IMR-90 (cell line): ENCODE results near the gene FGD5. TPM values are rescaled to one million over a fixed set of nuclear protein-coding genes. Genes with fewer than 3 reads are reported as not detected.

Experiments used
- ATAC-seq: fragments of 200-7000 bp; cut with Tn5 transposase; 2 replicates; pipeline ENCODE4 v1.9.1; 2020; ENCODE audit warnings: low read depth, mild to moderate bottlenecking, moderate library complexity
- BruUV-seq: library from RNA; stranded (reverse); fragments of 400-500 nt; replicated peaks from 2 replicates; lab custom pipeline; 2021; lab: Mats Ljungman, UMichigan
- CTCF ChIA-PET: fragments of 300-600 bp; formaldehyde crosslinking; extraction: SDS; loops from one replicate; lab custom pipeline; 2021; ENCODE audit warnings: antibody characterized with exemption; lab: Yijun Ruan, JAX
- POLR2A ChIA-PET: fragments of 300-600 bp; sonication (Branson Sonifier 250); formaldehyde crosslinking; loops from one replicate; lab custom pipeline; 2022; ENCODE audit warnings: antibody characterized with exemption; ENCODE audit not compliant: unreplicated experiment; lab: Charles Lee
- DNase-seq: peaks from one replicate; pipeline ENCODE4 v3.0.0; 2013
- H2AFZ ChIP-seq: replicated peaks from 2 replicates; pipeline ENCODE3; 2013; ENCODE audit warnings: low read length, mild to moderate bottlenecking; ENCODE audit not compliant: poor library complexity
- H2AK5ac ChIP-seq: 2 replicates; pipeline ENCODE4 v1.6.1; 2013; ENCODE audit warnings: low read depth, low read length, inconsistent platforms
- H2AK9ac ChIP-seq: replicated peaks from 2 replicates; pipeline ENCODE3; 2013; ENCODE audit warnings: mild to moderate bottlenecking, low read depth, low read length, moderate library complexity; ENCODE audit not compliant: poor library complexity
- H2BK120ac ChIP-seq: 2 replicates; pipeline ENCODE4 v1.6.1; 2013; ENCODE audit warnings: low read depth, low read length, inconsistent platforms
- H2BK15ac ChIP-seq: 3 replicates; pipeline ENCODE4 v1.6.1; 2013; ENCODE audit warnings: low read depth, low read length, inconsistent platforms
- H2BK20ac ChIP-seq: 2 replicates; pipeline ENCODE4 v1.6.1; 2013; ENCODE audit warnings: low read depth, mild to moderate bottlenecking, inconsistent platforms, low read length, moderate library complexity
- H2BK5ac ChIP-seq: 2 replicates; pipeline ENCODE4 v1.6.1; 2013; ENCODE audit warnings: mild to moderate bottlenecking, low read depth, low read length, inconsistent platforms; ENCODE audit not compliant: poor library complexity, severe bottlenecking
- H3K14ac ChIP-seq: replicated peaks from 2 replicates; pipeline ENCODE4 v1.6.1; 2013; ENCODE audit warnings: low read depth, low read length, inconsistent platforms
- H3K18ac ChIP-seq: 2 replicates; pipeline ENCODE4 v1.6.1; 2013; ENCODE audit warnings: low read depth, low read length, control low read depth
- H3K23ac ChIP-seq: 2 replicates; pipeline ENCODE4 v1.6.1; 2013; ENCODE audit warnings: low read depth, low read length, inconsistent platforms
- H3K27ac ChIP-seq: 2 replicates; pipeline ENCODE4 v1.5.1; 2013; ENCODE audit warnings: mild to moderate bottlenecking, control low read depth, low read length; ENCODE audit not compliant: insufficient read depth
- H3K27me3 ChIP-seq: 2 replicates; pipeline ENCODE4 v1.6.1; 2013; ENCODE audit warnings: low read length; ENCODE audit not compliant: control insufficient read depth, insufficient read depth
- H3K36me3 ChIP-seq: 2 replicates; pipeline ENCODE4 v1.6.1; 2013; ENCODE audit warnings: low read length, mixed read lengths; ENCODE audit not compliant: control insufficient read depth, insufficient read depth
- H3K4ac ChIP-seq: 2 replicates; pipeline ENCODE4 v1.6.1; 2013; ENCODE audit warnings: low read depth, low read length, inconsistent platforms
- H3K4me1 ChIP-seq: 2 replicates; pipeline ENCODE4 v1.6.1; 2013; ENCODE audit warnings: low read length, mixed read lengths; ENCODE audit not compliant: control insufficient read depth, insufficient read depth
- H3K4me2 ChIP-seq: 2 replicates; pipeline ENCODE4 v1.6.1; 2013; ENCODE audit warnings: low read depth, mild to moderate bottlenecking, control low read depth, low read length, moderate library complexity
- H3K4me3 ChIP-seq: 2 replicates; pipeline ENCODE4 v1.5.1; 2013; ENCODE audit warnings: low read depth, mild to moderate bottlenecking, control low read depth, low read length, moderate library complexity; ENCODE audit not compliant: insufficient read depth
- H3K56ac ChIP-seq: 2 replicates; pipeline ENCODE4 v1.6.1; 2013; ENCODE audit warnings: low read length, inconsistent platforms; ENCODE audit not compliant: insufficient read depth; ENCODE audit errors: extremely low read depth
- H3K79me1 ChIP-seq, 2 experiments: 2 replicates each; pipeline ENCODE4 v1.6.1; 2013; ENCODE audit warnings: low read length in 2 of 2, inconsistent platforms in 1 of 2, low read depth in 1 of 2
- H3K9ac ChIP-seq: 2 replicates; pipeline ENCODE4 v1.6.1; 2013; ENCODE audit warnings: low read depth, low read length, control low read depth
- H3K9me1 ChIP-seq: 2 replicates; pipeline ENCODE4 v1.6.1; 2013; ENCODE audit warnings: low read length, inconsistent platforms; ENCODE audit not compliant: insufficient read depth
- H3K9me3 ChIP-seq: 2 replicates; pipeline ENCODE4 v1.6.1; 2013; ENCODE audit warnings: low read length; ENCODE audit not compliant: control insufficient read depth, insufficient read depth
- H4K20me1 ChIP-seq: 2 replicates; pipeline ENCODE4 v1.6.1; 2013; ENCODE audit warnings: low read length, inconsistent platforms; ENCODE audit not compliant: insufficient read depth
- H4K5ac ChIP-seq: 2 replicates; pipeline ENCODE4 v1.6.1; 2013; ENCODE audit warnings: mild to moderate bottlenecking, low read depth, low read length, control low read depth
- H4K8ac ChIP-seq, 2 experiments: 2 replicates each; pipeline ENCODE4 v1.6.1; 2013; ENCODE audit warnings: low read depth in 2 of 2, low read length in 2 of 2, control low read depth in 1 of 2, inconsistent platforms in 1 of 2
- H4K91ac ChIP-seq: 2 replicates; pipeline ENCODE4 v1.6.1; 2013; ENCODE audit warnings: low read depth, low read length, inconsistent platforms; ENCODE audit not compliant: insufficient read depth
- BHLHE40 ChIP-seq: fragments of 150-350 bp; IDR thresholded peaks from 2 replicates; pipeline ENCODE4 v1.6.1; 2016; ENCODE audit warnings: mild to moderate bottlenecking, low read depth, low read length
- CEBPB ChIP-seq: IDR thresholded peaks from 2 replicates; pipeline ENCODE4 v1.6.1; 2012; ENCODE audit warnings: low read depth, low read length, improper control_type of control experiment
- CHD1 ChIP-seq: IDR thresholded peaks from 2 replicates; pipeline ENCODE4 v1.6.1; 2012; ENCODE audit warnings: low read depth, low read length, improper control_type of control experiment
- CTCF ChIP-seq: conservative IDR thresholded peaks from 2 replicates; pipeline ENCODE4 v1.5.1; 2012; ENCODE audit warnings: mild to moderate bottlenecking, low read depth, low read length, improper control_type of control experiment
- ELK1 ChIP-seq: fragments of 150-350 bp; IDR thresholded peaks from 2 replicates; pipeline ENCODE4 v1.6.1; 2016; ENCODE audit warnings: low read depth, mild to moderate bottlenecking, low read length, moderate library complexity, borderline replicate concordance
- FOS ChIP-seq: fragments of 150-350 bp; IDR thresholded peaks from 2 replicates; pipeline ENCODE4 v1.6.1; 2016; ENCODE audit warnings: low read depth, low read length
- MAFK ChIP-seq: IDR thresholded peaks from 2 replicates; pipeline ENCODE4 v1.6.1; 2012; ENCODE audit warnings: low read depth, low read length, improper control_type of control experiment
- MAZ ChIP-seq: IDR thresholded peaks from 2 replicates; pipeline ENCODE4 v1.6.1; 2012; ENCODE audit warnings: low read depth, mild to moderate bottlenecking, low read length, improper control_type of control experiment, moderate library complexity, borderline replicate concordance
- MXI1 ChIP-seq: IDR thresholded peaks from 2 replicates; pipeline ENCODE4 v1.6.1; 2012; ENCODE audit warnings: low read depth, mild to moderate bottlenecking, low read length, moderate library complexity, borderline replicate concordance
- NFE2L2 ChIP-seq: fragments of 150-350 bp; IDR thresholded peaks from 2 replicates; pipeline ENCODE4 v1.6.1; 2016; ENCODE audit warnings: low read depth, mild to moderate bottlenecking, low read length
- POLR2A ChIP-seq: IDR thresholded peaks from 2 replicates; pipeline ENCODE4 v1.6.1; 2012; ENCODE audit warnings: mild to moderate bottlenecking, low read depth, low read length
- RAD21 ChIP-seq: IDR thresholded peaks from 2 replicates; pipeline ENCODE4 v1.6.1; 2012; ENCODE audit warnings: low read length, improper control_type of control experiment
- RCOR1 ChIP-seq: IDR thresholded peaks from 2 replicates; pipeline ENCODE4 v1.6.1; 2012; ENCODE audit warnings: mild to moderate bottlenecking, low read length, improper control_type of control experiment; ENCODE audit not compliant: insufficient replicate concordance
- RFX5 ChIP-seq: IDR thresholded peaks from 2 replicates; pipeline ENCODE4 v1.8.0; 2012; ENCODE audit warnings: low read depth, mild to moderate bottlenecking, low read length, moderate library complexity
- SMC3 ChIP-seq: fragments of 150-350 bp; IDR thresholded peaks from 2 replicates; pipeline ENCODE4 v1.6.1; 2016; ENCODE audit warnings: low read depth, mild to moderate bottlenecking, antibody characterized with exemption, low read length, moderate library complexity
- USF2 ChIP-seq: fragments of 150-350 bp; IDR thresholded peaks from 2 replicates; pipeline ENCODE4 v1.6.1; 2017; ENCODE audit warnings: mild to moderate bottlenecking, antibody characterized with exemption, low read length, low read depth
- WGBS, 2 experiments: methylation state at CpG; one replicate each; pipeline versions ENCODE4 v1.1.5 to v1.1.7; 2013; ENCODE audit warnings: missing lambda C conversion rate in 2 of 2; ENCODE audit not compliant: insufficient read length in 1 of 2; ENCODE audit errors: extremely low coverage in 2 of 2; 5-methylcytosine and 5-hydroxymethylcytosine counted together
- dilution Hi-C: fragments of 300-500 bp; cut with HindIII; formaldehyde crosslinking; loops from one replicate; pipeline ENCODE4 v1.14.3; 2018; ENCODE audit warnings: low sequenced_read_pairs; ENCODE audit not compliant: unreplicated experiment
- in situ Hi-C: fragments of 300-500 bp; cut with MboI; formaldehyde crosslinking; loops from 3 replicates; pipeline ENCODE4 v1.14.3; 2019; ENCODE audit warnings: low sequenced_read_pairs, inconsistent platforms, mixed read lengths
- intact Hi-C: fragments of 100-400 bp; cut with micrococcal nuclease; formaldehyde crosslinking; loops from 2 replicates; pipeline ENCODE4 v1.10.0; 2022
- polyA plus RNA-seq, 3 experiments: library from polyadenylated mRNA; depleted of rRNA; stranded (reverse); fragments of >200 nt; gene quantifications; 2 replicates each; pipeline ENCODE4 v1.2.3, GENCODE V29; 2012; ENCODE audit warnings: low replicate concordance in 1 of 3
- total RNA-seq: library from RNA; depleted of rRNA; stranded (reverse); fragments of >200 nt; gene quantifications from 2 replicates; pipeline ENCODE4 v1.2.3, GENCODE V29; 2012

FGD5 gene
- total and polyA plus RNA-seq, 2 of the 4 experiments (the other 2 are of a cell fraction), result not detected

- Histone ChIP-seq H3K4ac (no peak overlapping the region), H3K9me1 (no peaks in the 10 kb centered on the region), H3K4me2 (no peak overlapping the region), H2AK9ac (no peak overlapping the region), H3K9ac (no peak overlapping the region), H3K56ac (no peak overlapping the region), H2BK120ac (no peak overlapping the region), H4K20me1 (no peaks in the 10 kb centered on the region), H3K18ac (no peak overlapping the region), H2BK5ac (no peak overlapping the region), H4K5ac (no peak overlapping the region), H3K79me1 (no peaks in the 10 kb centered on the region), H3K4me3 (no peak overlapping the region), H3K4me1 (no peaks in the 10 kb centered on the region), H3K9me3 (no peaks in the 10 kb centered on the region), H2AK5ac (no peak overlapping the region), H3K23ac (no peak overlapping the region), H3K27me3 (peaks cover 30% of the 10 kb centered on the region), H3K36me3 (no peaks in the 10 kb centered on the region), H2BK20ac (no peak overlapping the region), H4K91ac (no peak overlapping the region), H3K14ac (no peak overlapping the region), H4K8ac (no peak overlapping the region), H2BK15ac (no peak overlapping the region), H3K27ac (no peak overlapping the region), H2AFZ (no peak overlapping the region)
- no peak for ATAC-seq
- BruUV-seq, result no TSS peak
- TF ChIP-seq RAD21, result no peak
- TF ChIP-seq SMC3, result no peak
- no peak for TF ChIP-seq FOS
- no peak for TF ChIP-seq MAFK
- TF ChIP-seq USF2, result no peak
- no peak for TF ChIP-seq BHLHE40
- TF ChIP-seq ELK1, result no peak
- TF ChIP-seq MAZ, result no peak
- no peak for TF ChIP-seq NFE2L2
- no peak for TF ChIP-seq CHD1
- no peak for TF ChIP-seq CEBPB
- no peak for TF ChIP-seq RFX5
- no peak for TF ChIP-seq CTCF
- TF ChIP-seq MXI1, result no peak
- no peak for TF ChIP-seq RCOR1
- TF ChIP-seq POLR2A, result no peak
- POLR2A ChIA-PET, result no interaction called here
- intact Hi-C loops, result no loop called here
- dilution Hi-C loops, result no loop called here
- no CpG with 5 or more reads among the region's 10 CpGs for WGBS, 2 experiments
- CTCF ChIA-PET, result no interaction called here
- no peak for DNase-seq
- in situ Hi-C loops, result no loop called here
Measured at GRCh38 chr3:14801668-14802380, 16.9 kb upstream of the FGD5 start.
